Mucosa of descending colon (tissue), 3 donors: ENCODE measurements around the gene KCTD16. TPM values are rescaled to one million over a fixed set of nuclear protein-coding genes. Genes with fewer than 3 reads are reported as not detected.

Experiments
- ATAC-seq: fragments of 200-7000 bp; cut with Tn5 transposase; one replicate; pipeline ENCODE4 v1.9.1; 2020; ENCODE audit warnings: mild to moderate bottlenecking, moderate library complexity
- DNase-seq, 3 donors: peaks; one replicate each; pipeline ENCODE4 v3.0.0-alpha.2; 2020
- H3K36me3 ChIP-seq: fragments of 200-600 bp; one replicate; pipeline ENCODE4 v1.8.0; 2021; ENCODE audit warnings: low read depth, mild to moderate bottlenecking
- H3K4me1 ChIP-seq: fragments of 200-600 bp; one replicate; pipeline ENCODE4 v1.8.0; 2021; ENCODE audit warnings: low read depth, mild to moderate bottlenecking
- H3K4me3 ChIP-seq: fragments of 200-600 bp; one replicate; pipeline ENCODE4 v1.8.0; 2021; ENCODE audit warnings: mild to moderate bottlenecking
- H3K9me3 ChIP-seq: fragments of 200-600 bp; one replicate; pipeline ENCODE4 v1.8.0; 2021; ENCODE audit warnings: mild to moderate bottlenecking
- intact Hi-C, 2 donors: fragments of 100-400 bp; cut with DNase I in 1 of 2; cut with micrococcal nuclease in 1 of 2; formaldehyde crosslinking; loops; one replicate each; pipeline versions ENCODE4 v1.11.0 to v1.11.1; 2022; cut with DNase I, micrococcal nuclease
- total RNA-seq, 3 donors: library from RNA; stranded (reverse); fragmentation: NEBNext Ultra II Directional in 2 of 3; extraction: Animal tissue kit (Norgen Biotek cat#: 25700) in 2 of 3; gene quantifications; one replicate each; pipeline versions ENCODE4 v1.2.1 to v1.2.4, GENCODE V29; 2021 to 2023
- TF ChIP-seq, protein P1 (sequence below): fragments of 200-600 bp; IDR thresholded peaks from one replicate; pipeline ENCODE4 v1.8.0; 2022; ENCODE audit warnings: antibody characterized with exemption, mild to moderate bottlenecking
- donor health status: DM: no; HTN: no; CAD: no; lungs with moderate emphysema.
- donor health status: DM: no; HTN: no; CAD: no.
- donor health status: DM: no; HTN: yes; CAD: no.

KCTD16 gene
- total RNA-seq, 3 donors from 2014 or later: 0.07 to 0.22 (median 0.12) TPM

DNA sequence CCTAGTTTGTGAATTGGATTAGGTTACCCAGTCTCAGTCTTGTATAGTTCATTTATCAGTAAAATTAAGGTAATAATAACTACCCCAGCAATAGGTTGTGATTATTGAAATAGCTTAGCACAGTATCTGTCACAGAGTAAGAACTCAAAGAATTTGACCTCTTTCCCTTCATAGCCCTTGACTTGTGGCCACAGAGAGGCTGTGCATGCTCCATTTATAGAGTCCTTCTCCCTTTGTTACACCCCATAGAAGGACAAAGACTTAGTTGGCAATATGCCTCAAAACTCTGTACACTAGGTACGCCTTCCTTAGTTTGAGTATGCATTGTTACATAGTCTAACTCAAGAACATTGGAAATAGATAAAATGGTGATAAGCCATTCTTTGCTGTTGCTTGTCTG, 257.2 kb downstream of the KCTD16 start:
- DNase-seq (no peak), ATAC-seq (no peak)
- Histone ChIP-seq H3K4me3 (no peak overlapping the region), H3K36me3 (no peaks in the 10 kb centered on the region), H3K4me1 (no peaks in the 10 kb centered on the region), H3K9me3 (no peaks in the 10 kb centered on the region)
- TF ChIP-seq, protein P1, sequence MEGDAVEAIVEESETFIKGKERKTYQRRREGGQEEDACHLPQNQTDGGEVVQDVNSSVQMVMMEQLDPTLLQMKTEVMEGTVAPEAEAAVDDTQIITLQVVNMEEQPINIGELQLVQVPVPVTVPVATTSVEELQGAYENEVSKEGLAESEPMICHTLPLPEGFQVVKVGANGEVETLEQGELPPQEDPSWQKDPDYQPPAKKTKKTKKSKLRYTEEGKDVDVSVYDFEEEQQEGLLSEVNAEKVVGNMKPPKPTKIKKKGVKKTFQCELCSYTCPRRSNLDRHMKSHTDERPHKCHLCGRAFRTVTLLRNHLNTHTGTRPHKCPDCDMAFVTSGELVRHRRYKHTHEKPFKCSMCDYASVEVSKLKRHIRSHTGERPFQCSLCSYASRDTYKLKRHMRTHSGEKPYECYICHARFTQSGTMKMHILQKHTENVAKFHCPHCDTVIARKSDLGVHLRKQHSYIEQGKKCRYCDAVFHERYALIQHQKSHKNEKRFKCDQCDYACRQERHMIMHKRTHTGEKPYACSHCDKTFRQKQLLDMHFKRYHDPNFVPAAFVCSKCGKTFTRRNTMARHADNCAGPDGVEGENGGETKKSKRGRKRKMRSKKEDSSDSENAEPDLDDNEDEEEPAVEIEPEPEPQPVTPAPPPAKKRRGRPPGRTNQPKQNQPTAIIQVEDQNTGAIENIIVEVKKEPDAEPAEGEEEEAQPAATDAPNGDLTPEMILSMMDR: no peak
- intact Hi-C loops: no loop called here

DNA sequence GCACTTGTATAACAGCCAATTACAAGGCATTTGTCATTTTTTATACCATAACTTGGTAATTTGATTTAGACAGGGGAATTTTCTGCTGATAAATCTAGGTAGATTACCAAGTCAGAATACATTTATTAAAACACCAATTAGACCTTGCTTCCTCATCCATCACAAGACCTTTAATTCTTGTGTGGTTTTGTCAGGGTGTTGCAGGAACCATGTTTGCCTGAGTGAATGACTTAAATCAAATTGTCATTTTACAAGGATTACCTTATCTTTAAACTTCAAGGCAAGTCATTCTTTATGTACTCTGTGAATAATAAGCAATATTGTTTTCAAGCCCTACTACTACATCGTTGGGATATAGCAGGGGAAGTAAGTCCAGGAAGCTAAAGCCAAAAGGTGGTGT, 257.7 kb downstream of the KCTD16 start:
- Histone ChIP-seq H3K9me3 (no peaks in the 10 kb centered on the region), H3K4me1 (no peaks in the 10 kb centered on the region), H3K4me3 (no peak overlapping the region), H3K36me3 (no peaks in the 10 kb centered on the region)
- DNase-seq (no peak), ATAC-seq (no peak)
- TF ChIP-seq, protein P1: no peak
- intact Hi-C loops: no loop called here

- intact Hi-C loops: no loop called here
- Histone ChIP-seq H3K36me3 (no peaks in the 10 kb centered on the region), H3K4me3 (no peak overlapping the region), H3K4me1 (peaks cover 6% of the 10 kb centered on the region), H3K9me3 (no peaks in the 10 kb centered on the region)
- no peak for ATAC-seq
- TF ChIP-seq, protein P1: no peak
- DNase-seq: no peak
Measured at GRCh38 chr5:144429405-144429804, 258.7 kb downstream of the KCTD16 start.

GRCh38 chr5:144429905-144430304, 259.2 kb downstream of the KCTD16 start:
- ATAC-seq (no peak), DNase-seq (no peak)
- Histone ChIP-seq H3K9me3 (no peaks in the 10 kb centered on the region), H3K36me3 (no peaks in the 10 kb centered on the region), H3K4me3 (no peak overlapping the region), H3K4me1 (peaks cover 6% of the 10 kb centered on the region)
- intact Hi-C loops: no loop called here
- TF ChIP-seq, protein P1: no peak

DNA sequence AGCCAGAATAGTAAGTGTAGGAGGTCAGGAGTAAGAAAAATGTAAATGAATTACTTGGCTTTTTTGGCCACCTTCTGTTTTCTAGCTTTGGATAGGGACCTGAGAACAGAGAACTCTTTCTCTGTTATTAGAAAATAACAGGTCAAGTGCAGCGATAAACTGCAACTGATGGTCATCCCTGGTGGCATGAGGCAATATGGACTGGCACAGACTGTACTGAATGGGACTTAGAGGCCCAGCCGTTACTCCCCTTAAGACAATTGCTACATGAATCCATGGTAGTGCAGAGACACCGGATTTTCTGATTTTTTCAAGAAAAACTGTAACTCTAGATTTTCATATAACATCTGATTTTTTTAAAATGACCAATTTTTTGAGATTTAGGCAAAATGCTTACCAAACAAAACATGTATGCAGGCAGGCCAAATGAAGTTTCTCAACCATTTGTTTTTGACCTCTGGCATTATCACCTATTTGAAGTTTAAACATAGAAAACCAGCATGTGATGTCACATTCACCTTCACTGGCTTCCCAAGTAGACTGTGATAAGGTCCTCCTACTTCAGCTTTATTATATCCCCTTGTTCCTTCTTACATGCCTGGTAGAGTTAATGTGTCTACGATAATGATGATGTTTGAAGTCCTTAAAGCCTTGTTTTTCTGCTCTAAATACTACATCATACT, 262.6 kb downstream of the KCTD16 start:
- no peak for ATAC-seq
- DNase-seq: no peak

More for the DNA sequence above, 262.6 kb downstream of the KCTD16 start:
- TF ChIP-seq, protein P1: no peak
- no peaks in the 10 kb centered on the region for H3K36me3 ChIP-seq
- H3K9me3 ChIP-seq: no peaks in the 10 kb centered on the region
- intact Hi-C loops: no loop called here
- H3K4me1 ChIP-seq: peaks cover 6% of the 10 kb centered on the region
- H3K4me3 ChIP-seq: no peak overlapping the region
